ENCODE data around the gene SNRPA.

DNA sequence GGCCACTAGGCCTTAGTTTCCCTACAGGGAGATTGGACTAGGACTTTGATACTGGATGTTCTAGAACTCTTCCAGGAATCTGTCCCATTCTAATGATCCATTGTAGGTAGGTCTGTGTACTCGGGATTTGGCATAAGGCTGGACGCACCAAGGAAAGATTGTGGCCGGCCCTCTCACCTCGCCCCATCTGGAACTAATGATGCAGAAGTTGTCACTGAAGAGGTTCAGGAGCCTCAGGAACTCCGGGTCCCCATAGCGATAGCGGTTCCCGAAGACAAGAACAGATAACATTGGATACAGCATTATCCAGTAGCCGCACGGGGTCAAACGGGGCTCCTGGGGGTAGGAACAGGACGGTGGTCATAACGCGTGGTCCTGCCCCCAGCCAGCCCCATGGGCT is 59.2 kb downstream of the SNRPA start:
- TF ChIP-seq, protein P1, sequence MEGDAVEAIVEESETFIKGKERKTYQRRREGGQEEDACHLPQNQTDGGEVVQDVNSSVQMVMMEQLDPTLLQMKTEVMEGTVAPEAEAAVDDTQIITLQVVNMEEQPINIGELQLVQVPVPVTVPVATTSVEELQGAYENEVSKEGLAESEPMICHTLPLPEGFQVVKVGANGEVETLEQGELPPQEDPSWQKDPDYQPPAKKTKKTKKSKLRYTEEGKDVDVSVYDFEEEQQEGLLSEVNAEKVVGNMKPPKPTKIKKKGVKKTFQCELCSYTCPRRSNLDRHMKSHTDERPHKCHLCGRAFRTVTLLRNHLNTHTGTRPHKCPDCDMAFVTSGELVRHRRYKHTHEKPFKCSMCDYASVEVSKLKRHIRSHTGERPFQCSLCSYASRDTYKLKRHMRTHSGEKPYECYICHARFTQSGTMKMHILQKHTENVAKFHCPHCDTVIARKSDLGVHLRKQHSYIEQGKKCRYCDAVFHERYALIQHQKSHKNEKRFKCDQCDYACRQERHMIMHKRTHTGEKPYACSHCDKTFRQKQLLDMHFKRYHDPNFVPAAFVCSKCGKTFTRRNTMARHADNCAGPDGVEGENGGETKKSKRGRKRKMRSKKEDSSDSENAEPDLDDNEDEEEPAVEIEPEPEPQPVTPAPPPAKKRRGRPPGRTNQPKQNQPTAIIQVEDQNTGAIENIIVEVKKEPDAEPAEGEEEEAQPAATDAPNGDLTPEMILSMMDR (IDR thresholded peaks at IDR 0.05; ENCODE audit: low read depth, low read length): no peak
- TF ChIP-seq EZH2phosphoT487 (IDR thresholded peaks at IDR 0.05; ENCODE audit: low read depth): no peak

Measured in OCI-LY3 (cell line).